Inflammatory macrophage treated with lipopolysaccharide for 4 hours (primary cell): ENCODE data around the gene TGM2.

Source experiments
- DNase-seq: peaks from one replicate; pipeline ENCODE4 v3.0.0-alpha.2; 2020

Gene TGM2

DNA sequence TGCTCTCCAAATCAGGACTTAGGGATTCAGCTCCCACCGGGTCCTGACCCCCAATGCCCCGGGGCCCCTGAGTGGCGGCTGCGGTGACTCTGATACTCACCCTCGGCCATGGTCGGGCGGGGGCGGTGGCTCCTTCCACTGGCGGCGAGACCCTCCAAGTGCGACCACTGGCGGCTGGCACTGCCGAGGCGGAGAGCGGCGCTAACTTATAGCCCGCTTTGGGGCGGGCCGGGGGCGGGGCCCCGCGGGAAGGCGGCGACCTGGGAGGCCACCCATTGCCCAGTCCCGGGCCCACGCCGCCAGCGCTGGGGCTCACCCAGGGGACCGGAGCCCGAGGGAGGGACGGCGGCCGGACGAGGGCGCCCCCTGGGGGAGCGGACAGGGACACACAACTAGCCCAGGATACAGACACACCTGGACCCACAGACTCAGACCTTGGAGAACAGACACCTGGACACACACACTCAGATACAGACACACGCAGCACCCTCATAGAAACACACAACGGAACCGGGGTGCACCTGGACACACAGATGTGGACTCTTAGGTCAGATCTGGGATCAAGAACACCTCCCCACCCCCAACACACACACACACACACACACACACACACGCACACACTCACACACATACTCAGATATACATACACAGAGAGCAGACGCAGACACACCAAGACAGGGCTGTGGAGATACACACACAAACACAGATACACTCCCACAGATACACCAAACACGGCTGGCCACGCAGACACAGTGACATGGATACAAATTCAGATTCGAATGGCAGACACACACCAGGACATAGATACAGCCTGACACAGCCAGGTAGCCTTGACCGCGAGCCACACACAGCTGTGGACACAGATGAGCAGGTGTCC lies at the start of gene TGM2:
Gene TGM2 (minus strand): TSS at position 182 of the 877 bp plus-strand sequence. CDS start 72 bp downstream, at position 110.
- peak; percentile 89 for DNase-seq

DNA sequence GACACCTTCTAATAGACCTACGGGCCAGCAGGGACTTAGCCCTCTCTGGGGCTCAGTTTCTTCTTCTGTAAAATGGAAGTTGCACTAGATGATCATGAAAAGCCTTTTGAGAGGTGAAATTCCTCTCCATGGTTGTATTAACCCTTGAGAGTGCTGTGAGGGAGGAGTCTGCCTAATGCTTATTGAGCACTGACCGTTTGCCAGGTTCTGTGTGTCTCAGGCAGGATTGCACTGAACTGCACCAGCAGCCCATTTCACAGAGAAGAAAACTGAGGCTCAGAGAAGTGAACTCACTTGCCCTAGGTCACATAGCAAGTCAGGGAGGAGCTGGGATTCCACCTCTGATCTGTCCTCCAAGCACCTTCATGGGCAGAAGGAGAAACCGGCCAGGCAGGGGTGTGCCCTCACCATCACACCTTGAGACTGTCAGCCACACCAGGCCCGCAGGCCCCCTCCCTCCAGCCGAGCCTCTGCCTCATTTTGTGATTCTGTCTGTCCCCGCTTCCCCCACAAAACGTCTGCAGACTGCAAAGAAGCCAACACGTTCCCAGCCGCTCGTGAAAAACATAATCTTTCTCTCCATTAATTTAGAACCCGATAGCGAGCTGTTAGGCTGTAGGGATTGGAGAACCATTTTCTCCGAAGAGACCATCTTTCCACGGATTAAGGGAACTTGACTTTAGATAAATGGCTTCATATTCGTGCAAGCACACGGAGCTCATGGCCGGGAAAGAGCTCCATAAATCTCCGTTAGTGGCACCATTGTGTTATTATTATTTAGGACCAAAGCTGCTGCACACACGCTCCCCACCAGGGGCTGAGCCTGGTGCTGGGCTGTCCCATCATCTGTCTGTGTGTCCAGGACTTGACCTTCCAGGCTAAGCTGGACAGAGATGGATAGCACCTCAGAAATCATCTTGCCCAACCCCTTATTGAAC lies 49.5 kb upstream of the TGM2 start:
- no peak for DNase-seq

- no peak for DNase-seq
Observed at GRCh38 chr20:38213607-38213940, 48.5 kb upstream of the TGM2 start.

DNA sequence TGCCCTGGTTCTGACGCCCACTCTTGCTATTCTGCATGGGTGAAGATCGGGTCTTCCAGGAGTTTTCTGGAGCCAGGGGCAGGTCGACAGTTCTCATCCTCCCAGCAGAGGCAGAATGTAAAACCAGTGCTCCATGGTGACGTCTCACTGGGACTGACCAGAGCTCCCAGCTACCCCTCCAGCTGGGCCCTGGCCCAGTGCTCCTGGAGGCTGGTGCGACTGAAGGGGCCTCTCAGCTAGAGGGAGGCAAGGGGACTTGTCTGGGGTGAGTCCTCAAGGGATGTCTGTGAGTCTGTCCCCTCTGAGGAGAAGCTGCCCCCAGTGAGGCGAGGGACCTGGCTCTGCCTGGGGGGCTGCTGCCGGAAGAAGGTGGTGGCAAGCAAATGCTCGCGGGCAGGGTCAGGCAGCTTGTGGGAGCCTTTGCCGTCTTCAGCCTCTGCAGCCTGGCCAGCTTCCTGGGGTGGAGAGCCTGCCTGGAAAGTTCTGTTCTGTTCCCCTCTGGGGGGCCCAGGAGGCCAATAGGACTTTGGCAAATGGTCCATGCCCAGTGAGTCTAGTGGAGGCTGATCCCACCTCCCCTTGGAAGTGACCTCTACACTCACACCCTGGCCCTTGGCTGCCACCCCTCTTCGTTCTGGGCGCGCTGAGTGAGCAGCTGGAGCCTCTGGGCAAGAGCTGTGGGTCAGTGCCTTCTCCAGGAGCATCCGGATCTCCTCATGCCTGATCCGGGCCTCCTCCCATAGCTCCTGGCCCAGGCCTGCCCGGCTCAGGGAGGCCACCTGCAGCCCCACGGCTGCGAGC lies 47.9 kb upstream of the TGM2 start:
- DNase-seq: no peak

DNA sequence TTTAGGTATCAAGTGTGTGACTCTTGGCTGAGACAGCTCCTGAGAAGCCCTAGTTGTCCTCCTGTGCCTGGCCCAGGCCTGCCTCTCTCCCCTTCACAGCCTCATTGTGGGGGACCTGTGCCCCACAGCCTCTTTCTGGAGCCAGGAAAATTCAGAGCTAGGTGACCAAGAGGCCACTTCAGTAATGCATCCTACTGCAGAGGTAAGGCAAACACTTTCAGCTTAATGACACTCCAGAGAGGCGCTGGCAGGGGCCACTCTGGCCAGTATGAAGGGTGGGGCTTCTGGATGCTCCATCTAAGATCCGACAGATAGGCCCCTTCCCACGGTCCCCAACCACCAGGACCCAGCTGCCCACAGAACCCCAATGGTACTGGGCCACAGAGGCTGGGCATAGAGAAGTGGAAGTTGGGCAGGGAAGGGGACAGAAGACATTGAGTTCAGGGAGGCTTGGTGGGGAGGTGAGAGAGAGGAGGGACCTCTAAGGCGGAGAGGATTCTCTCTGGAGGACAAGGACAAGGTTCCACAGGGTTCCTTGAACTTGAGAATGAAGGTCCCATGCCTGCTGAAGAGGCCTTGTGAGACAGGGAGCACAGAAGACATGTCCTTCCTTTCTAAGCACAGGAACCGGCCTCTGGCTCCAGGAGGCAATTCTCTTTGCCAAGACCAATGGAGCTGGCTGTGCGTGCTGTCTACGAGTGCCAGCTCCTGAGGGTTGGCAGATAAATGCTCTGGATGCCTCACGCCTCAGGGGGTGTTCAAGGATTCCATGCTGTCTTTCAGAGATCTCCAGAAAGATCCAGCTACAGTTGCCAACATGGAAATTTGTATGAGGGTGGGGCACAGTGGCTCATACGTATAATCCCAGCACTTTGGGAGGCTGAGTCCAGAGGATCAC lies 46.4 kb upstream of the TGM2 start:
- no peak for DNase-seq

GRCh38 chr20:38210741-38211140 lies 45.7 kb upstream of the TGM2 start:
- DNase-seq: no peak

DNA sequence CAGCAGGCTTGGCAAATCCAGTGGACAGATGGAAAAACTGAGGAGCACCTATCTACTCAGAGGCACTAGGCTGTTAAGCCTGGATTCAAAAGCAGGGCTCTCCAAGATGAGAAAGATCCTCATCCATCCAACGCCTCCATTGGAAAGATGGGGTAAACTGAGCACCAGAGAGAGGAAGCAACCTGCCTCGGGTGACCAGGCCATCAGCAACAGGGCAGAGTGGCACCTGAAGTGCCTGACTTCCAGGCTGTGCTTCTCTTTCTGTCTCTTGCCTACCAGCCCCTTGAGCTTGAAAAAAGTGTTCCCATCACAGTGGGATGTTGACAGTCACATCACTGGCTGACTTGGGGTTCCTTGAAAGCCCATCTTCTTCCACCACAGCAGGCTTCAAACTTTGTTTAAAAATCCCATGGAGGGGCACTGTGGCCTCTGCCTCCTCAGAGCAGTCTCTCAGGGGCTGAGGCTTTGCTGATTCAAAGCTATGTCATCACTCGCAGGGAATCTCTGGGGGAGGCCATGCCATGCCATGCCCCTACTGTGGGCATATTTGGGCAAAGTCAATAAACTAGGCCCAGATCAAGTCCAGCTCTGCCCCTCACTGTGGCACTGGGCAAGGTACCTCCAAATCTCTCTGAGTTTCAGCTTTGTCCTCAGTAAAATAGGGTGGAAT lies 44.8 kb upstream of the TGM2 start:
- no peak for DNase-seq

- no peak for DNase-seq
Observed at GRCh38 chr20:38209054-38209675, 44.1 kb upstream of the TGM2 start.

DNA sequence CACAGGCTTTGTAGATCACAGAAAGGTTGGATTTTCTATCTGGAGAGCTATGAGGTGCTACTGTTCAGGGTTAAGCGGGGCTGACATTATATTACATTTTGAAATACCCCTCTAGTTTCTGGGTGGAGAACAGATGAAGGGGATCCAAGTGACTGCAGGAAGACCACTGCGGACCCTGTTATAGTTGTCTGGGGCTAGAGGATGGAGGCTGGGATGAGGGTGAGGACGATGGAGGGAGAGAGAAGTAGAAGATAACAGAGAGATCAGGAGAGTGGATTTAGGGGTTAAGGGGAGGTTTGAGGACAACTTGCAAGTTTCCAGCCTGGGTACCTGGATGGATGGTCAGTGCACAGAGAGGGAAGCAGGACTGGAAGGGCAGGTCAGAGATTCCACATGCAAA lies 43.5 kb upstream of the TGM2 start:
- DNase-seq: no peak

GRCh38 chr20:38208088-38208487 lies 43.0 kb upstream of the TGM2 start:
- no peak for DNase-seq

GRCh38 chr20:38207621-38208020 lies 42.6 kb upstream of the TGM2 start:
- peak; percentile 68 for DNase-seq

DNA sequence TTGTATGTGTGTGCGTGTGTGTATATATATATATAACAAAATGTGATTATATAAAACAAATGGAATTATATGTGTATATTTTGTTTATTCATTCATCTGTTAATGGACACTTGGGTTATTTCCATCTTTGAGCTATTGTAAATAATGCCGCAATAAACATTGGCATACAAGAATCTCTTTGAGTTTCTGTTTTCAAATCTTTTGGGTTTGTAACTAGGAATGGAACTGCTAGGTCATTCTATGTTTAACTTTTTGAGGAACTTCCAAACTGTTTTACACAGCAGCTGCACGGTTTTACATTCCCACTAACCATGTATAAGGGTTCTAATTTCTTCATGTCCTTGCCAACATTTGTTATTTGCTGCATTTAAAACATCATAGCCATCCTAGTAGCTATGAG lies 39.9 kb upstream of the TGM2 start:
- peak; percentile 54 for DNase-seq

- no peak for DNase-seq
Observed at GRCh38 chr20:38203981-38204357, 38.9 kb upstream of the TGM2 start.

- no peak for DNase-seq
Observed at GRCh38 chr20:38203337-38203980, 38.4 kb upstream of the TGM2 start.

- DNase-seq: no peak
Observed at GRCh38 chr20:38202982-38203293, 37.9 kb upstream of the TGM2 start.

DNA sequence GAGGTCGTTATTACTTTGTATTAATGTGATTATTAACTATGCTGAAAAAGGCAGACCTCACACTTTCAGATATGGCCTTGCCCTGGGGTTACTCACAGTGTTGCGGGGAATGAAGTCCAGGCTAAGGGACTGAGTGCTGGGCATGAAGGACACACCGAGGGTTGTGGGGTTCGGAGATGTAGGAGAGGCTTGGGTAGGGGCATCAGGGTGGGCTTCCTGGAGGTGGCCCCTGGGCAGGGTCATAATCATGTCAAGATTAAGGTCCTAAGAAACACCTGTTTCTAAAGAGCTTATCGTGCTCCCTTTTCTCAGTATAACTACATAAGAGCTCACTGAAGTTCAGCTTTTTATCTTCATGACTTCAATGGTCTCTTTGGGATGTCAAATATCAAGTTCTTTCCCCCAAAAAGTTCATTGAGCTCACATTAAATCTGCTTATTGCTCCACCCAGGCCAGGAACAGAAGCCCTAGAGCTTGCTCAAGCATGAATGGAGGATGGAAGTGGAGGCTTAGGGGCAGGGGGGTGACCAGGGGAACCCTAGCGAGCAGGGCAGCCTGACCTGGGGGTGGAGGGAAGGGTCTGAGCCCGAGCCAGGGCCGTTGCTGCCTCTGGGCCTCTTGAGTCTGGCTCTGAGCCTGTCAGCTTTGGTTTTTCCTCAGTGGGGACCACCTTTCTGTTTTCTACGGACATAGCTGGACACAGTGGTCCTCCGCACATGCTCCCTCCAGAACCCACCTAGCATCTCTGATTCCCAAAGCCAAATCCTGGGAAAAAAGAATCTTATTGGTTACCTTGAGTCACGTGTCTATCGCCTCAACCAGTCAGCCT lies 37.3 kb upstream of the TGM2 start:
- DNase-seq: no peak

GRCh38 chr20:38201356-38201755 lies 36.3 kb upstream of the TGM2 start:
- DNase-seq: peak; percentile 94

DNA sequence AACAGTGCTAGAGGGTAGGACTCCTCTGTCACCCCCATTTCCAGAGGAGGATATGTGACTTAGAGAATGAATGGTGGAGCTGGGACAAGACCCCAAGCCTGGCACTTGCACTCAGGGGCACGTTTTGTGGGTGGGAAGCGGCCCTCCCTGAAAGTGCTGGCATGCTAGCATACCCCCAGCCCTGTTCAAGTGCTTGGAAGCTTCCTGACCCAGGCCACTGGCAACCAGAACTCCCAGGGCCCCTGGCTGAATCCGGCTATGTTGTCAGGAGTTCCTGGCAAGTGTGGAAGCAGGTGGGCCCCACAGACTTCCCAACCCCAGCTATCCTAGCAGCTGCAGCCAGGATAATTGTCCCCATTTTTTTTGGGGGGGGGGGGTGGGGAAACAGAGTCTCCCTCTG lies 35.6 kb upstream of the TGM2 start:
- no peak for DNase-seq

DNA sequence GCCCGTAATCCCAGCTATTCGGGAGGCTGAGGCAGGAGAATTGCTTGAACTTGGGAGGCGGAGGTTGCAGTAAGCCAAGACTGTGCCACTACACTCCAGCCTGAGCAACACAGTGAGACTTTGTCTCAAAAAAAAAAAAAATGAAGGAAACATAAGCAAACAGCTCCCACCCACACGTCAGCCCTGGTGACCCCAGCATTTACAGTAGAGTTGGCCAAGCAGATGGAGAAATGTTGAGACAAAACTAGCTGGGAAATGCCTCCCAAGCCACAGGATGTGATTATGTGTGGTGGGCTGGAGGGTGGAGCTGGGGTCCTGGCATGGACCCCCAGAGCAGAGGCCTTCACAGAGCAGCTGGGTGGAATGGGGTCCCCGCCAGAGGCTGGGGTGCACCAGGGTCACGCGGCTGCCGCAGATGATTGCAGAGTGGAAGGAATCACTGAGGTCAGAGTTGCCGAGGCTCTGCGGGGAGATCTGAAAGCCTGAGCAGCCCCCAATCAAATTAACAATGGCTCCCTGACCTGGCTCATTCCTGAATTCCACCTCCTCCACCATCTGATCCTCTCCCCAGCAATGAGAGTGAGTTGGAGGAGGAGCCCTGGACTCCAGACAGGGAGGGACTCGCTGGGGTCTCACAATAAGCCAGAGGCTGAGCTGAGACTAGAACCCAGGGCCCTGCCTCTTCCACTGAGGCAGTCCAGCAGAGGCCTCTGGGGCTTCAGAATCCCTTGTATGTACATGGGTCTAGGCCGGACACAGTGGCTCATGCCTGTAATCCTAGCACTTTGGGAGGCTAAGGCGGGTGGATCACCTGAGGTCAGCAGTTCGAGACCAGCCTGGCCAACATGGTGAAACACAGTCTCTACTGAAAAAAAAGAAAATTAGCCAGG lies 34.7 kb upstream of the TGM2 start:
- DNase-seq: peak; percentile 72
